NOMO-1 treated with dmso at 0.1 percent for 144 hours (cell line): ENCODE measurements around the gene RC3H2.

Experiments
- DNase-seq: peaks from one replicate; lab custom pipeline; 2025; ENCODE audit not compliant: unreplicated experiment; lab: John Stamatoyannopoulos, UW

The RC3H2 gene

GRCh38 chr9:122807271-122807900 is 97.8 kb downstream of the RC3H2 start:
- no peak for DNase-seq

- DNase-seq, result no peak
Observed at GRCh38 chr9:122806661-122807060, 98.5 kb downstream of the RC3H2 start.

- DNase-seq, result no peak
Observed at GRCh38 chr9:122800066-122801060, 104.8 kb downstream of the RC3H2 start, which contains the start of gene OR1K1. Gene OR1K1, plus strand, starts transcription at chr9:122800123. Its CDS starts 0 bp downstream, at chr9:122800123.

GRCh38 chr9:122797316-122798063 is 107.7 kb downstream of the RC3H2 start:
- no peak for DNase-seq
